ENCODE measurements around the gene PRKCZ. TPM values are rescaled to one million over a fixed set of nuclear protein-coding genes. Genes with fewer than 3 reads are reported as not detected.
A peak's percentile ranks its signal among the peaks of the same experiment; 100 is the strongest.

Gene PRKCZ
- total RNA-seq, 1 donor, result 2.6 TPM

- H3K4me3 ChIP-seq (ENCODE audit: low read depth, low read length), result no peak overlapping the region
- TF ChIP-seq CTCF (IDR thresholded peaks at IDR 0.05; ENCODE audit: insufficient read depth, low read depth, low read length), result no peak
- DNase-seq (ENCODE audit: low read depth), result no peak
Observed at GRCh38 chr1:2095981-2096736, 45.9 kb downstream of the PRKCZ start.

GRCh38 chr1:2097386-2098300 lies 47.4 kb downstream of the PRKCZ start:
- H3K4me3 ChIP-seq (ENCODE audit: low read depth, low read length), result no peak overlapping the region
- no peak for DNase-seq (ENCODE audit: low read depth)
- no peak for TF ChIP-seq CTCF (IDR thresholded peaks at IDR 0.05; ENCODE audit: insufficient read depth, low read depth, low read length)

GRCh38 chr1:2098301-2098698 lies 48.1 kb downstream of the PRKCZ start:
- TF ChIP-seq CTCF (IDR thresholded peaks at IDR 0.05; ENCODE audit: insufficient read depth, low read depth, low read length), result no peak
- H3K4me3 ChIP-seq (ENCODE audit: low read depth, low read length), result no peak overlapping the region
- no peak for DNase-seq (ENCODE audit: low read depth)

- TF ChIP-seq CTCF (IDR thresholded peaks at IDR 0.05; ENCODE audit: insufficient read depth, low read depth, low read length), result no peak
- no peak overlapping the region for H3K4me3 ChIP-seq (ENCODE audit: low read depth, low read length)
- DNase-seq (ENCODE audit: low read depth), result no peak
Observed at GRCh38 chr1:2098839-2099785, 48.9 kb downstream of the PRKCZ start.

- no peak for TF ChIP-seq CTCF (IDR thresholded peaks at IDR 0.05; ENCODE audit: insufficient read depth, low read depth, low read length)
- DNase-seq (ENCODE audit: low read depth), result peak; percentile 18
- no peak overlapping the region for H3K4me3 ChIP-seq (ENCODE audit: low read depth, low read length)
Observed at GRCh38 chr1:2099886-2100779, 49.9 kb downstream of the PRKCZ start.

All from fibroblast of villous mesenchyme (primary cell).